Lung (tissue), 12 donors: ENCODE results near the gene BCL2L2. TPM values are rescaled to one million over a fixed set of nuclear protein-coding genes. Genes with fewer than 3 reads are reported as not detected.

Experiments
- ATAC-seq: fragments of 200-7000 bp; cut with Tn5 transposase; one replicate; pipeline ENCODE4 v1.9.1; 2020; ENCODE audit warnings: moderate number of reproducible peaks; ENCODE audit not compliant: insufficient read depth, low FRiP score
- DNase-seq, 3 donors: peaks; one replicate each; pipeline ENCODE4 v3.0.0-alpha.2; 2013 to 2017
- H3K27ac ChIP-seq, 2 donors: one replicate each; pipeline ENCODE4 v1.5.1; 2013; ENCODE audit warnings: mild to moderate bottlenecking in 2 of 2, moderate library complexity in 2 of 2, control low read depth in 1 of 2, inconsistent platforms in 1 of 2, low read depth in 1 of 2, low read length in 1 of 2
- H3K27me3 ChIP-seq, 3 donors: one replicate each; pipeline ENCODE4 v1.5.1; 2013; ENCODE audit warnings: low read length in 2 of 3; ENCODE audit not compliant: control insufficient read depth in 3 of 3, insufficient read depth in 3 of 3
- H3K36me3 ChIP-seq, 4 donors: one replicate each; pipeline ENCODE4 v1.5.1; 2013; ENCODE audit warnings: low read length in 4 of 4, mild to moderate bottlenecking in 1 of 4, moderate library complexity in 1 of 4; ENCODE audit not compliant: control insufficient read depth in 4 of 4, insufficient read depth in 4 of 4
- H3K4me1 ChIP-seq, 5 donors: one replicate each; pipeline ENCODE4 v1.5.1; 2013; ENCODE audit warnings: low read length in 5 of 5, mild to moderate bottlenecking in 2 of 5, moderate library complexity in 1 of 5; ENCODE audit not compliant: control insufficient read depth in 5 of 5, insufficient read depth in 5 of 5
- H3K4me3 ChIP-seq: one replicate; pipeline ENCODE4 v1.5.1; 2013; ENCODE audit warnings: mild to moderate bottlenecking, control low read depth, moderate library complexity
- H3K9ac ChIP-seq, 2 donors: one replicate each; pipeline ENCODE4 v1.5.1; 2013; ENCODE audit warnings: low read length in 2 of 2, control low read depth in 1 of 2; ENCODE audit not compliant: insufficient read depth in 1 of 2
- H3K9me3 ChIP-seq, 4 donors: one replicate each; pipeline ENCODE4 v1.5.1; 2013; ENCODE audit warnings: low read length in 3 of 4, mild to moderate bottlenecking in 1 of 4, moderate library complexity in 1 of 4; ENCODE audit not compliant: control insufficient read depth in 4 of 4, insufficient read depth in 3 of 4
- WGBS, 2 donors: extraction: QIAGEN DNeasy Blood & Tissue Kit; methylation state at CpG; one replicate each; pipeline ENCODE4 v1.1.7; 2013; 5-methylcytosine and 5-hydroxymethylcytosine counted together
- polyA plus RNA-seq, 2 donors: library from polyadenylated mRNA; stranded (reverse); fragments of 200-250 nt; gene quantifications; one replicate each; pipeline ENCODE4 v1.2.1, GENCODE V29; 2013
- total RNA-seq, 2 donors: library from RNA; depleted of rRNA in 1 of 2; stranded (reverse); fragments of >200 nt in 1 of 2; gene quantifications; one replicate each; pipeline ENCODE4 v1.2.1, GENCODE V29; 2014 to 2021
- TF ChIP-seq, protein P1 (sequence below): IDR thresholded peaks from 2 replicates; pipeline ENCODE4 v1.5.1; 2012; ENCODE audit warnings: mild to moderate bottlenecking; ENCODE audit errors: control extremely low read depth, extremely low read depth
- donor health status: control.
- donor health status: control.
- donor health status: Bipolar disorder and iron deficiency.
- donor health status: healthy.
- donor health status: DM: yes; HTN: yes; CAD: no.

Gene BCL2L2
- total and polyA plus RNA-seq, 4 donors, result 20.8 to 52.8 (median 39.8) TPM

DNA sequence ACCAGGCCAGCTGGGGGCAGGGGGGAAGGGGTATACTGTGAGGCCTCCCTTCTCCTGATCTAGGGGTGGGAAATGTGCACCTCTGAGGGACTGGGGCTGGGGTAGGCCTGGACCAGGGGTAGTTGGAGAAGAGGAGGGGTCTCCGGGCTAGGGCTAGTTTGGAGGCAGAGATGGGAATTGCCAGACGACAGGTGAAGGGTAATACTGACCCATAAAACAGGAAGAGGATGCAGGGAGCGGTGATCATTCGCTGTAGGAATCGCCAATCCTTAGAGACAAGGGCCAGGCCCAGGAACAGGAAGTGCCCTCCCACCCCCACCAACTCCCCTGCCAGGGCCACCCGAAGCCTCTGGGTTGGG is 41.6 kb downstream of the BCL2L2 start:
- WGBS, 2 donors, result 86 to 92% methylated on average over 6 of the region's 6 CpGs
- H3K9me3 ChIP-seq, result no peaks in the 10 kb centered on the region
- H3K36me3 ChIP-seq, result peaks cover 0 to 4% (median under 1%) of the 10 kb centered on the region in 4 donors
- H3K27ac ChIP-seq, result no peak overlapping the region
- no peak overlapping the region for H3K4me3 ChIP-seq
- no peak for ATAC-seq
- TF ChIP-seq, protein P1, sequence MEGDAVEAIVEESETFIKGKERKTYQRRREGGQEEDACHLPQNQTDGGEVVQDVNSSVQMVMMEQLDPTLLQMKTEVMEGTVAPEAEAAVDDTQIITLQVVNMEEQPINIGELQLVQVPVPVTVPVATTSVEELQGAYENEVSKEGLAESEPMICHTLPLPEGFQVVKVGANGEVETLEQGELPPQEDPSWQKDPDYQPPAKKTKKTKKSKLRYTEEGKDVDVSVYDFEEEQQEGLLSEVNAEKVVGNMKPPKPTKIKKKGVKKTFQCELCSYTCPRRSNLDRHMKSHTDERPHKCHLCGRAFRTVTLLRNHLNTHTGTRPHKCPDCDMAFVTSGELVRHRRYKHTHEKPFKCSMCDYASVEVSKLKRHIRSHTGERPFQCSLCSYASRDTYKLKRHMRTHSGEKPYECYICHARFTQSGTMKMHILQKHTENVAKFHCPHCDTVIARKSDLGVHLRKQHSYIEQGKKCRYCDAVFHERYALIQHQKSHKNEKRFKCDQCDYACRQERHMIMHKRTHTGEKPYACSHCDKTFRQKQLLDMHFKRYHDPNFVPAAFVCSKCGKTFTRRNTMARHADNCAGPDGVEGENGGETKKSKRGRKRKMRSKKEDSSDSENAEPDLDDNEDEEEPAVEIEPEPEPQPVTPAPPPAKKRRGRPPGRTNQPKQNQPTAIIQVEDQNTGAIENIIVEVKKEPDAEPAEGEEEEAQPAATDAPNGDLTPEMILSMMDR, result no peak
- H3K27me3 ChIP-seq, result no peaks in the 10 kb centered on the region
- H3K9ac ChIP-seq, result no peak overlapping the region
- no peak for DNase-seq
- peaks cover 0 to 10% (median 6%) of the 10 kb centered on the region in 5 donors for H3K4me1 ChIP-seq

DNA sequence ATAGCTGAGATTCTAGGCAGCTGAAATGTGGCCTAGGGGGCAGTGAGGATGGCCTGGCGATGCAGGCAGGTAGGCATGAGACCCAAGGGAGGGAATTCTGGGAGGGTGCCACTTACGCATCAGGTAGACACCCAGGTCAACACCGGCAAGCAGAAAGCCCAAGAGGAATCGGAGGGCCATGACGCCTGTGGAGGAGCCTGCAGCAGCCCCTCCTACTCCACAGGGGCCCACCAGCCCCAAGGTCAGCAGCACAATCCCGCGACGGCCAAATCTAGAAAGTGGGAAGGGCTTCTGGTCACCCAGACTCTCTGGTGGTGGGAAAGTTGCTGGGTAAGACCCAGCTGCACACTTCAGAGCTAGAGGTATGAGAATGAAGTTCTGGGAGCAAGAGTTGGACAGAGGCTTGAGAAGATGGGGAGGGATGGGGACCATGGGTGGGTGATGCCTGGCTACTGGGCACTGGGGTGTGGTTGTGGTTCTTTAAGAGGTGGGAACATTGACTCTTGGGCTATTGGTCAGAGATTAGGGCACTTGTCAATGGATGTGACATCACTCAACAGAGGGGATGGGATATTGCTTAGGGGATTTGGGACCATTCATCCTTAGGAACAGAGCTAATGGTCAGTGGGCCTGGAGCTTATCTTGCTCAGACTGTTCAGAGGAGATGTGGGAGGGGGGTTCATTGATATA is 42.7 kb downstream of the BCL2L2 start:
- Histone ChIP-seq H3K9me3 (no peaks in the 10 kb centered on the region), H3K27ac (no peak overlapping the region), H3K4me1 (peaks cover 0 to 10% (median 6%) of the 10 kb centered on the region in 5 donors), H3K4me3 (no peak overlapping the region), H3K36me3 (peaks cover 0 to 4% (median under 1%) of the 10 kb centered on the region in 4 donors), H3K27me3 (no peaks in the 10 kb centered on the region), H3K9ac (no peak overlapping the region)
- TF ChIP-seq, protein P1, result no peak
- ATAC-seq (no peak), DNase-seq (no peak)
- WGBS, 2 donors, result 91 to 96% methylated on average over 8 of the region's 8 CpGs

DNA sequence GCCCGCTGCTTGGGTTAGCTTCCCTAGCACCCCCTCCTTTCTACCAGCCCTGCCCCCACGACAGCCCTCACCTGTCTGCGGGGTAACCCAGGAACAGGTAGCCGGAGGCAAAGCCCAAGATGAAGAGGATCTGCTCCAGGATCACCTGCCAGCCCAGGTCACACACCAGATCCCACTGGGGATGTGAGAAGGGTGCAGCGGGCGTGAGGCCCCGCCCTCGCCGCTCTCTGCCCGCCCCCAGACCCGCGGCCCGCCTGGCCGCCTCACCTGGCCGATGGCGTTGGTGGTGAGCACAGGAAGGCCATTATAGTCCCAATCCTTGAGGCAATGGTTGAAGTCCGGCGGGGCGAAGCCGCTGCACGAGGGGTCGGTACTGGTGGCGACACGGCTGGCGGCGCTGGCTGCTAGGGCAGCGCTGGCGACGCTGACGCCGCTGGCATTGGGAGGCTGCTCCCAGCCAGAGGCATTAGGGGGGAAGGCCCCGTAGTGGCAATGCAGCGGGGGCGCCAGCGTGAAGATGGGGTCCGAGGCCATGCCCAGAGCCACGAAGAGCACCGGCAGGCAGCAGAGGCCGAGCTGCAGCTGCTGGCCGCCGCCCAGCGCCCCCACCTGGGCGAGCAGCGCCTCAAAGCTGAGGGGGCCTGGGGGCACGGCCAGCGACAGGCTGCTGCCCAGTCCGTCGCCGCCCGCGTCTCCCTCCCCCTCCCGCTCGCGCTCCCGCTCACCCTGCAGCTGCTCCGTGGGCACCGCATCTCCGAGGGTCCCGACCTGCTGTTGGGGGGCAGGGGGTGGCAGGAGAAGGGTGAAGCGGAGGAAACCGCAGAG is 45.3 kb downstream of the BCL2L2 start:
- Histone ChIP-seq H3K36me3 (peaks cover 0 to 13% (median under 1%) of the 10 kb centered on the region in 4 donors), H3K9ac (no peak overlapping the region), H3K4me3 (peak overlapping the region; percentile 64), H3K27ac (no peak overlapping the region), H3K9me3 (no peaks in the 10 kb centered on the region), H3K4me1 (peaks cover 0 to 10% (median 6%) of the 10 kb centered on the region in 5 donors), H3K27me3 (no peaks in the 10 kb centered on the region)
- ATAC-seq (no peak), DNase-seq (no peak)
- 13 to 15% methylated on average over 55 to 61 of the region's 61 CpGs for WGBS, 2 donors
- TF ChIP-seq, protein P1, result no peak
